IPS DF 6.9 (cell line): ENCODE results near the gene TRNT1.

ENCODE experiments used
- DNase-seq: peaks from one replicate; pipeline ENCODE4 v3.0.0-alpha.2; 2013; ENCODE audit warnings: low read depth, low spot score
- H3K27ac ChIP-seq: one replicate; pipeline ENCODE4 v1.5.1; 2013; ENCODE audit warnings: low read length, control low read depth
- H3K27me3 ChIP-seq: 2 replicates; pipeline ENCODE4 v1.6.1; 2013; ENCODE audit warnings: mild to moderate bottlenecking, low read length; ENCODE audit not compliant: control insufficient read depth, insufficient read depth
- H3K36me3 ChIP-seq: 2 replicates; pipeline ENCODE4 v1.6.1; 2013; ENCODE audit warnings: low read length; ENCODE audit not compliant: control insufficient read depth, insufficient read depth
- H3K4me1 ChIP-seq: 2 replicates; pipeline ENCODE4 v1.6.1; 2013; ENCODE audit warnings: low read length; ENCODE audit not compliant: control insufficient read depth, insufficient read depth
- H3K4me3 ChIP-seq: 2 replicates; pipeline ENCODE4 v1.5.1; 2013; ENCODE audit warnings: mild to moderate bottlenecking, low read length
- H3K9me3 ChIP-seq: 2 replicates; pipeline ENCODE4 v1.6.1; 2013; ENCODE audit warnings: low read length, inconsistent platforms; ENCODE audit not compliant: control insufficient read depth, insufficient read depth
- WGBS: extraction: QIAGEN DNeasy Blood & Tissue Kit; methylation state at CpG from one replicate; pipeline ENCODE4 v1.1.7; 2013; ENCODE audit warnings: mixed read lengths, missing lambda C conversion rate; ENCODE audit not compliant: insufficient read length, insufficient coverage; 5-methylcytosine and 5-hydroxymethylcytosine counted together

Gene TRNT1

GRCh38 chr3:3145831-3146230 is 19.1 kb downstream of the TRNT1 start:
- H3K4me1 ChIP-seq = no peaks in the 10 kb centered on the region
- no peaks in the 10 kb centered on the region for H3K9me3 ChIP-seq
- H3K27me3 ChIP-seq = no peaks in the 10 kb centered on the region
- WGBS = no CpG with 5 or more reads among the region's 8 CpGs
- no peak overlapping the region for H3K27ac ChIP-seq
- DNase-seq = no peak
- peaks cover 5% of the 10 kb centered on the region; the same call in 1 of the 2 replicates for H3K36me3 ChIP-seq
- H3K4me3 ChIP-seq = no peak overlapping the region

- Histone ChIP-seq H3K27me3 (no peaks in the 10 kb centered on the region), H3K4me1 (no peaks in the 10 kb centered on the region), H3K4me3 (no peak overlapping the region), H3K27ac (no peak overlapping the region), H3K36me3 (peaks cover 2% of the 10 kb centered on the region; the same call in 1 of the 2 replicates), H3K9me3 (no peaks in the 10 kb centered on the region)
- DNase-seq = no peak
- WGBS = no CpG with 5 or more reads among the region's 1 CpG
These were observed 22.8 kb downstream of the TRNT1 start for GRCh38 chr3:3149560-3149959.

GRCh38 chr3:3151513-3151912 is 24.8 kb downstream of the TRNT1 start:
- H3K36me3 ChIP-seq = peaks cover 2% of the 10 kb centered on the region; the same call in 1 of the 2 replicates
- WGBS = no CpG with 5 or more reads among the region's 1 CpG

GRCh38 chr3:3154879-3155610 is 28.3 kb downstream of the TRNT1 start:
- DNase-seq = no peak
- WGBS = no CpG with 5 or more reads among the region's 5 CpGs
- H3K36me3 ChIP-seq = no peaks in the 10 kb centered on the region; the same call in 1 of the 2 replicates

More at GRCh38 chr3:3151513-3151912, 24.8 kb downstream of the TRNT1 start:
- H3K4me3 ChIP-seq = no peak overlapping the region
- H3K27ac ChIP-seq = no peak overlapping the region
- DNase-seq = no peak
- H3K27me3 ChIP-seq = no peaks in the 10 kb centered on the region
- no peaks in the 10 kb centered on the region for H3K4me1 ChIP-seq
- no peaks in the 10 kb centered on the region for H3K9me3 ChIP-seq

GRCh38 chr3:3157484-3157883 is 30.7 kb downstream of the TRNT1 start:
- H3K9me3 ChIP-seq = no peaks in the 10 kb centered on the region
- no peaks in the 10 kb centered on the region for H3K27me3 ChIP-seq
- no peak overlapping the region for H3K27ac ChIP-seq
- no peaks in the 10 kb centered on the region for H3K4me1 ChIP-seq
- no CpG with 5 or more reads among the region's 8 CpGs for WGBS
- H3K4me3 ChIP-seq = no peak overlapping the region
- H3K36me3 ChIP-seq = no peaks in the 10 kb centered on the region; the same call in 1 of the 2 replicates
- no peak for DNase-seq

More at GRCh38 chr3:3154879-3155610, 28.3 kb downstream of the TRNT1 start:
- H3K4me1 ChIP-seq = no peaks in the 10 kb centered on the region
- H3K4me3 ChIP-seq = no peak overlapping the region
- no peaks in the 10 kb centered on the region for H3K9me3 ChIP-seq
- no peak overlapping the region for H3K27ac ChIP-seq
- no peaks in the 10 kb centered on the region for H3K27me3 ChIP-seq

GRCh38 chr3:3160826-3161225 is 34.1 kb downstream of the TRNT1 start:
- no peaks in the 10 kb centered on the region for H3K4me1 ChIP-seq

GRCh38 chr3:3165241-3165640 is 38.5 kb downstream of the TRNT1 start:
- H3K36me3 ChIP-seq = no peaks in the 10 kb centered on the region; the same call in 1 of the 2 replicates
- no peak for DNase-seq
- no CpG with 5 or more reads among the region's 3 CpGs for WGBS
- no peaks in the 10 kb centered on the region for H3K9me3 ChIP-seq
- no peaks in the 10 kb centered on the region for H3K27me3 ChIP-seq
- no peaks in the 10 kb centered on the region for H3K4me1 ChIP-seq
- no peak overlapping the region for H3K27ac ChIP-seq
- H3K4me3 ChIP-seq = no peak overlapping the region

More at GRCh38 chr3:3160826-3161225, 34.1 kb downstream of the TRNT1 start:
- Histone ChIP-seq H3K4me3 (no peak overlapping the region), H3K36me3 (no peaks in the 10 kb centered on the region; the same call in 1 of the 2 replicates), H3K27me3 (no peaks in the 10 kb centered on the region), H3K27ac (no peak overlapping the region), H3K9me3 (no peaks in the 10 kb centered on the region)
- WGBS = no CpG with 5 or more reads among the region's 2 CpGs
- no peak for DNase-seq

GRCh38 chr3:3165650-3166049 is 38.9 kb downstream of the TRNT1 start:
- no peaks in the 10 kb centered on the region; the same call in 1 of the 2 replicates for H3K36me3 ChIP-seq

GRCh38 chr3:3170998-3171397 is 44.3 kb downstream of the TRNT1 start:
- H3K36me3 ChIP-seq = peaks cover 4% of the 10 kb centered on the region; the same call in 1 of the 2 replicates
- no peak for DNase-seq

More at GRCh38 chr3:3165650-3166049, 38.9 kb downstream of the TRNT1 start:
- WGBS = no CpG with 5 or more reads among the region's 3 CpGs
- H3K4me1 ChIP-seq = no peaks in the 10 kb centered on the region
- no peak overlapping the region for H3K27ac ChIP-seq
- no peaks in the 10 kb centered on the region for H3K9me3 ChIP-seq
- H3K27me3 ChIP-seq = no peaks in the 10 kb centered on the region
- no peak overlapping the region for H3K4me3 ChIP-seq
- DNase-seq = no peak

GRCh38 chr3:3172627-3173026 is 45.9 kb downstream of the TRNT1 start:
- whole genome bisulfite sequencing = no CpG with 5 or more reads among the region's 1 CpG
- Histone ChIP-seq H3K27ac (no peak overlapping the region), H3K9me3 (no peaks in the 10 kb centered on the region), H3K4me1 (no peaks in the 10 kb centered on the region), H3K27me3 (no peaks in the 10 kb centered on the region), H3K4me3 (no peak overlapping the region), H3K36me3 (peaks cover 4% of the 10 kb centered on the region; the same call in 1 of the 2 replicates)
- DNase-seq = no peak

More at GRCh38 chr3:3170998-3171397, 44.3 kb downstream of the TRNT1 start:
- Histone ChIP-seq H3K4me3 (no peak overlapping the region), H3K27ac (no peak overlapping the region), H3K4me1 (no peaks in the 10 kb centered on the region), H3K27me3 (no peaks in the 10 kb centered on the region), H3K9me3 (no peaks in the 10 kb centered on the region)
- WGBS = no CpG with 5 or more reads among the region's 5 CpGs
